NCI-H446 (cell line): ENCODE data around the gene CCDC66.
"Not testable (repeated sequence)": the region's sequence is repeated elsewhere in the genome, so short reads cannot be mapped to it uniquely, and the experiment has no call there.

ENCODE experiments used
- DNase-seq, 2 experiments: peaks; one replicate each; lab custom pipeline; 2025; lab: John Stamatoyannopoulos, UW

The CCDC66 gene

DNA sequence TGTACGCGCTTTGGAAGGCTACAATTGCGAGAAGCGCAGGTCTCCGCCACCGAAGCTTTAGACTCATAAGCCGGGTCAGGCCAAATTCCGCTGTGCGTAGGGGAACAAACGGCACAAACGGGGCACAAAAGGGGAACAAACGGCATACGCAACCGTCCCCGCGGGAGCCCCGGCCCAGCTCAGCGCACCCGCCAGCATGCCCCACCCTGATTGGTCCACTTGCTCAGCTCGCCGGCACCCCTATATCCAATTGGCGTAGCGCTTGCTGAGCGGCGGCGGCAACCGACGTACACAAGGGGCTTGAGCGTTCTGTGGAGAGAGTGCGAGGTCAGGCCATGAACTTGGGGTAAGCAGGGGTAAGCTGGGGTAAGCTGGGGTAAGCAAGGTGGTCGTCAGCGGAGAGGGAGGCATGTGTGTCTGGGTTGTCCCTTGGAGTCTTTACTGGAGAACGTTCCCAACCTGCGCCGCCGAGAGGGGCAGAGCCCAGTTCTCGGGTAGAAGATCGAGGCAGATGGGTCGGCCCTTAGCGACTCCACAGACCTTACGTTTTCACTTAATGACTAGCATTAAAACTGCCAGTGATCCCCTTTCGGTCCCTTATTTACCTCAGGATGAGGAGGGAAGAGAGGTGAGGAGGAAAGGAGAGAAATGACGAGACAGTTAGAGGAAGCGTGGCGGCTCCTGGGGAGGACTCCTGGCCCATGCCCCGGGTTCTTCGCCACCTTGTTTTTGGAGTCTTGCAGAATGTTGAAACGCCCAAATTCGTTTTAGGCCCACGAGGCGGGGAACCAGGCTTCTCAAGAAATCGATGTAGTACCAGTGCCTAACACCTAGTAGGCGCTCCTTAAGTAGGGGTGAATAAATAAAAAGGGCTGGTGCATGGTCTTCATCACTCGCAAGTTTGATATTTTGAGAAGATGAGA lies at the start of gene CCDC66:
TSS of gene CCDC66 (plus strand) at position 268 of the 923 bp plus-strand sequence. CDS start at position 336, 68 bp downstream.
- peak; percentile 66 to 86 for DNase-seq

GRCh38 chr3:56519641-56520040 lies 37.3 kb upstream of the CCDC66 start:
- DNase-seq: no peak

- no peak for DNase-seq
These were observed 34.6 kb upstream of the CCDC66 start for GRCh38 chr3:56522374-56522773.

DNA sequence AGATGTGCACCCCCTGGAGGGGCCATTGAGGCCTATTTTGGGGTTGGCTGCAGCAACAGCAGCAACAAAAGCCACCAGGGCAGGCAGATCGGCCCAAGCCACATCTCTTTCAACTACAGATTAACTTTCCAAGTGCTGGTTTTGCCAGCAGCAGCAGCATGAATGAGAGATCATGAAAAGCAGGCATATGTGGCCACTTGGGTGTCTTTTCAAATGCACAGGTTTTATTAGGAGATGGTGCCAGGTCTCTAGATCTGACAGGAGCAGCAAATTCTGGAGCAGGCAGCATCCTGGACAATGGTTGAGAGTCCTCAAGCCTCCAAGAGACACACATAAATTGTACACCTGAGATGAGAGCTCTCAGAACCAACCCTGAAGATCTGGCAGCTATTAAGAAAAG lies 31.7 kb upstream of the CCDC66 start:
- DNase-seq: no peak

DNA sequence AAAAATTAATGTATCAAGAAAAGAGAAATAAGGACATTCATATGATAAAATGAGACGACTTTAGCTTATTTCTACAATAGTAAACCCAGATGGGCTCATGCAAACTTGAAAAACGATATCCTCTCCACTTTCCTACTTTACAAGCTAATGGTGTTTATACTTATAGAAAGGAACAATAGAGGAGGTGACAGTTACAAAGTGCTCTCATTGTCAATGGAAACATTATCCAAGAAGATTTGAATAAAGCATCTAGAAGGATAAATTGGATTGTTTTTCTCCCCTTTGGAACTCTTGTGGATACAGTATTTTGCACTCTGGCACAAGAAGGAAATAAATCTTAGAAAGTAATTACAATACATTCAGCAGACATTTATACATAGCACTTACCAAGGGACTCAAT lies 20.2 kb upstream of the CCDC66 start:
- no peak for DNase-seq

- peak in 1 of 2 experiments; percentile 8 for DNase-seq
These were observed 9.5 kb upstream of the CCDC66 start for GRCh38 chr3:56547486-56547885.

- DNase-seq: no peak
These were observed 826 bp downstream of the CCDC66 start for GRCh38 chr3:56557831-56558170.

DNA sequence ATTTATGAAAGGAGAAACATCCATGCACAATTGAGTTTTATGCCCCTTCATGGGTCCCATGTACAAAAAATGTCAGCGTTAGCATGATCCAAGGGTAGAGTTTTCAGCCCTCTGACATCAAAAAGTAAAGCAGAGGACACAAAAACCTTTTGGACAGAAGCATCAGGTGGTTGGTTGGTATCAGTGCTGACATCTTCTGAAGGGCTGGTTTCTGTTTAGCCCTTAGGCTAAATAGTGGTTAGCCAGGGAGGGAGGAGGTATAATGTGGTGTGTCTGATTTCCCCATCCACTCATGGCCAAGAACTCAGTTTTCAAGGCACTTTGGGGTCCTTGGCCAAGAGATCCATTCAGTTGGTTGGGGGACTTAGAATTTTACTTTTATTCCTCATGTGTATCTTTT lies 16.5 kb downstream of the CCDC66 start:
- DNase-seq: no peak

GRCh38 chr3:56581941-56582340 lies 25.0 kb downstream of the CCDC66 start:
- DNase-seq: not testable (repeated sequence)

DNA sequence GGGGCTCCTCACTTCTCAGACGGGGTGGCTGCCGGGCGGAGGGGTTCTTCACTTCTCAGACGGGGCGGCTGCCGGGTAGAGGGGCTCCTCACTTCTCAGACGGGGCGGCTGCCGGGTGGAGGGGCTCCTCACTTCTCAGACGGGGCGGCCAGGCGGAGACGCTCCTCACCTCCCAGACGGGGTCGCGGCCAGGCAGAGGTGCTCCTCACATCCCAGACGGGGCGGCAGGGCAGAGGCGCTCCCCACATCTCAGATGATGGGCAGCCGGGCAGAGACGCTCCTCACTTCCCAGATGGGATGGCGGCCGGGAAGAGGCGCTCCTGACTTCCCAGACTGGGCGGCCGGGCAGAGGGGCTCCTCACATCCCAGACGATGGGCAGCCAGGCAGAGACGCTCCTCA lies 27.3 kb downstream of the CCDC66 start:
- DNase-seq: not testable (repeated sequence)

GRCh38 chr3:56590814-56591213 lies 33.8 kb downstream of the CCDC66 start:
- no peak for DNase-seq

- no peak for DNase-seq
These were observed 34.3 kb downstream of the CCDC66 start for GRCh38 chr3:56591262-56591661.

DNA sequence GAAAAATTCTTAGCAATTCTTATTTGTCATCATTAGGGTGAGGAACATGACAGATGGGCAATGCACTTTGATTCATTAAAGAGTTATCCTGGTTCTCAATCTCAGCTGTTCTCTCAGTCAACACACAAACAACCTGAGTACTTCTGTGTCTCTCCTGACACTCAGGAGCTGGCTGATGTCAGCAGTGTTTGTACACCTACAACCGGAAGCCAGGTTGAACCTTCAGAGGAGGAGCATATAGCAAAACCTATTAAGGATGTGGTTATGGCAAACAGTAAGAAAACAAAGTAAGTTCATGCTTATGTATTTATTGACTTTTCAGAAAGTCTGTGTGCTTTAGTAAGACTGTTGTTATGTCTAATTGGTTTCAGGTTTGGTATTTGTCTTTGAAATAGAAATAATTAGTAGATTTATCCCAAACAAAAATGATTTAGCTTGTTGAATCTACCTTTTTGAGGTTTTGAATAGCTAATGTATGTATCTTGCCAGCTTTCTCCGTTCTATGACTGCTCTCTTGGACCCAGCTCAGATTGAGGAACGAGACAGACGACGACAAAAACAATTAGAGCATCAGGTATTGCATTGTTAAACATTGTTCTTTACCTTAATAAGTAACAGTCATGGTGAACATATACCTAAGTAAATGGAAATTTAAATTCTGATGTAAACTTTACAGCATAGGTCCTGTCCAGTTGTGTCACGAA lies 36.6 kb downstream of the CCDC66 start:
- DNase-seq: no peak

DNA sequence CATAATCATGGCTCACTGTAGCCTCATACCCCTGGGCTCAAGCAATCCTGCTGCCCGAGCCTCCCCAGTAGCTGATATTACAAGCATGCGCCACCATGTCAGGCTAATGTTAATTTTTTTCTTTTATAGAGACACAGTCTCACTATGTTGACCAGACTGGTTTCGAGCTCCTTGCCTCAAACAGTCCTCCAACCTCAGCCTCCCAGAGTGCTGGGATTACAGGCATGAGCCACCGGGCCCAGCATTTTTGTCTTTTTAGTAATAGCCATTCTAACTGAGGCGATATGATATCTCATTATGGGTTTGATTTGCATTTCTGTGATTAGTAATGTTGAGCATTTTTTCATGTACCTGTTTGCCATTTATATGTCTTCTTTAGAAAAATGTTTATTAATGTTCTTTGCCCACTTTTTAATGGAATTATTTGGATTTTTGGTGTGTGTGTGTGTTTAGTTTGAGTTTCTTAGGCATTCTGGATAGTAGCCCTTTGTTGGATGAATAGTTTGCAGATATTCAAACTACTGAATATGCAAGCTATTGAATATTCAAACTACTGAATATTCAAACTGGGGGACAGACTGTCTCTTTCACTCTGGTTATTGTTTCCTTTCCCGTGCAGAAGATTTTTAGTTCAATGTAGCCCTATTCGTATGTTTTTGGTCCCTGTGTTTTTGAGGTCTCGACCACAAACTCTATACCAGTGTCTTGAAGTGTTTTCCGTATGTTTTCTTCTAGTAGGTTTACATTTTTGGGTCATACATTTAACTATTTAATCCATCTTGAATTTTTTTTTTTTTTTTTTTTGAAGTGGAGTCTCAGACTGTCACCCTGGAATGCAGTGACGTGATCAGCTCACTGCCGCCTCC lies 39.2 kb downstream of the CCDC66 start:
- DNase-seq: no peak

- DNase-seq: not testable (repeated sequence)
These were observed 51.5 kb downstream of the CCDC66 start for GRCh38 chr3:56608479-56608878.

- DNase-seq: no peak
These were observed 53.8 kb downstream of the CCDC66 start for GRCh38 chr3:56610669-56611335.

GRCh38 chr3:56611364-56611763 lies 54.4 kb downstream of the CCDC66 start:
- no peak for DNase-seq

DNA sequence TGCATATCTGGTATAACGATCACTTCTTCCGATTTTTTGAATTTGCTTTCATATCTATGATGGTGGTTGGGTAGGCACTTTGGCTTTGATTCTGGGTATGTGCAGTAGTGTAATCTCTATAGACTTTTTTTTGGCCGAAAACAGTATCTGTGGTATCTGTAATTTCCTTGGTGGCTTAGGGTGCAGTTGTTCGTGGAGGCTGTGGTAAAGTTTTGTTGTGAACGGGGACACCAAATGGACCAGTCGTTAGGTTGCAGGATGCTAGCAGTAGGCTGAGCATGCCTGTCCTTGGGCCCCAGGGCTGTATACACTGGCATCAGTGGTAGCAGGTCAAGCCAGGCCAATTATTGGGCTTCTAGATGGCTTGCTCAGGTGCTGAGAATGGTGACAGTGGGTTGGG lies 55.2 kb downstream of the CCDC66 start:
- DNase-seq: no peak

DNA sequence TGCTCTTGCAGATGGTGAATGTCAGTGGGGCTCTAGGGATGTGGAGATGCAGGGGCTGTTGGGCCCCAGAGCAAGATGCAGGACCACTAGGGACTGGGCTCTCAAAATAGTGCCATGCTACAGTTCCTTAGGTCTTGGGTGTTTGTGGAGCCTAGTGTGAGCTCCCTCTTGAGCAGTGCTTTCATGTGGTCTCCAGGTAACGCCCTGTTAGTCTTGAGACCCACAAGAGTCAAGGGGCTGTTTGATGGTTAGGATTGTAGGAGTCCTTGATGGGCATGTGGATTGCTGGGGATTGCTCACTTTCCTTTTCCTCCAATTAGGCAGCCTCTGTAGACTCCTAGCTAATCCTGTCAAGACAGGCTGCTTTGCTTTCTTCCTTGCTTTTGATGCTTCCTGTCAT lies 56.0 kb downstream of the CCDC66 start:
- no peak for DNase-seq

DNA sequence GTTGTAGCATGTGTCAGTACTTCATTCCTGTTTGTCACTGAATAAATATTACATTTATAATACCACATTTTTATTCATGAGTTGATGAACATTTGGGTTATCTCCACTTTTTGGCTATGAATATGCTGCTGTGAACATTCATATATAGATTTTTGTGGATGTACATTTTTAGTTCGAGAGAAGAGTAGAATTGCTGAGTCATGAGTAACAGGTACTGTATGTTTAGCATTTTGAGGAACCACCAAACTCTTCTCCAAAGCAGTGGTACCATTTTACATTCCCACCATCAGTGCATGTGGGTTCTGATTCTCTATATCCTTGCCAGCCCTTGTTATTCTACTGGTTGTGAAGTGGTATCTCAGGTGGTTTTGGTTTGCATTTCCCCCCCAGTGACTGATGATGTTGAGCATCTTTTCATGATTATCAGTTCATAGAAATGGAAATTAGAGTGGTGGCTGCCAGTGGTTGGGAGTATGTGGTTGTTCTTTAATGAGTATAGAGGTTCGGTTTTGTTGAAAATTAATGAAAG lies 59.6 kb downstream of the CCDC66 start:
- no peak for DNase-seq

- no peak for DNase-seq
These were observed 63.4 kb downstream of the CCDC66 start for GRCh38 chr3:56620371-56620770.
